K562 (cell line): ENCODE measurements around the gene THEM5. TPM values are rescaled to one million over a fixed set of nuclear protein-coding genes. Genes with fewer than 3 reads are reported as not detected.
A peak's percentile ranks its signal among the peaks of the same experiment; 100 is the strongest.

ENCODE experiments used
- ATAC-seq: fragments of 200-7000 bp; cut with Tn5 transposase; 3 replicates; pipeline ENCODE4 v1.9.1; 2020; ENCODE audit warnings: moderate library complexity
- BruUV-seq: library from RNA; stranded (reverse); fragments of 400-500 nt; replicated peaks from 2 replicates; lab custom pipeline; 2021; lab: Mats Ljungman, UMichigan
- CTCF ChIA-PET: fragments of 300-600 bp; formaldehyde crosslinking; extraction: SDS; loops from one replicate; lab custom pipeline; 2021; ENCODE audit warnings: low intra/inter-chr PET ratio; lab: Yijun Ruan, JAX
- POLR2A ChIA-PET: fragments of 300-600, 350-650 bp; sonication (Branson Sonifier 250); formaldehyde crosslinking; extraction: SDS; loops from one replicate; lab custom pipeline; 2021; ENCODE audit warnings: antibody characterized with exemption, inconsistent platforms; lab: Yijun Ruan, JAX
- DNase-seq, 4 experiments: peaks; one replicate each; pipeline versions ENCODE4 v3.0.0 to v3.0.0-alpha.2; 2011 to 2018; ENCODE audit warnings: low spot score in 3 of 4, mixed read lengths in 3 of 4; ENCODE audit errors: extremely low read depth in 1 of 4
- FAIRE-seq: peaks from 2 replicates; lab custom pipeline; 2011; peaks lifted over from hg19 to GRCh38; lab: Jason Lieb, UNC
- H2AFZ ChIP-seq: 2 replicates; pipeline ENCODE4 v1.6.0; 2011; ENCODE audit warnings: low read depth, low read length, control low read depth, inconsistent platforms
- H3K27ac ChIP-seq: fragments of 200-600 bp; 3 replicates; pipeline ENCODE4 v1.8.0; 2011; ENCODE audit warnings: low read depth, mild to moderate bottlenecking, control low read depth, inconsistent platforms, low read length, moderate library complexity, mixed read lengths; ENCODE audit errors: extremely low read depth
- H3K27me3 ChIP-seq, 2 experiments: fragments of 300-600 bp in 1 of 2; 2 replicates in 1 of 2; 3 replicates in 1 of 2; pipeline versions ENCODE4 v1.6.0 to v1.8.0; 2011; ENCODE audit warnings: inconsistent platforms in 2 of 2, low read length in 2 of 2, mild to moderate bottlenecking in 1 of 2, mixed read lengths in 1 of 2, moderate library complexity in 1 of 2; ENCODE audit not compliant: control insufficient read depth in 2 of 2, insufficient read depth in 2 of 2
- H3K36me3 ChIP-seq: fragments of 300-600 bp; 3 replicates; pipeline ENCODE4 v1.8.0; 2011; ENCODE audit warnings: mild to moderate bottlenecking, low read length, inconsistent platforms; ENCODE audit not compliant: control insufficient read depth, insufficient read depth
- H3K4me1 ChIP-seq, 2 experiments: fragments of 200-600 bp in 1 of 2; replicated peaks in 1 of 2; 2 replicates in 1 of 2; 3 replicates in 1 of 2; pipeline versions ENCODE4 v1.5.1 to v1.8.0; 2011; ENCODE audit warnings: inconsistent platforms in 2 of 2, low read length in 2 of 2, mild to moderate bottlenecking in 1 of 2, mixed read lengths in 1 of 2, moderate library complexity in 1 of 2; ENCODE audit not compliant: control insufficient read depth in 2 of 2, insufficient read depth in 2 of 2
- H3K4me2 ChIP-seq: 2 replicates; pipeline ENCODE4 v1.6.1; 2011; ENCODE audit warnings: low read length, control low read depth, inconsistent platforms, mixed read lengths; ENCODE audit not compliant: insufficient read depth
- H3K4me3 ChIP-seq: fragments of 200-600 bp; sonication (generic), shearing (Covaris generic); 2 replicates; pipeline ENCODE4 v1.5.1; 2016; ENCODE audit warnings: control low read depth, inconsistent platforms
- H3K79me2 ChIP-seq: fragments of 200-600 bp; 3 replicates; pipeline ENCODE4 v1.8.0; 2011; ENCODE audit warnings: low read length, inconsistent platforms; ENCODE audit not compliant: control insufficient read depth, insufficient read depth
- H3K9ac ChIP-seq, 2 experiments: 2 replicates each; pipeline versions ENCODE4 v1.6.0 to v1.6.1; 2011; ENCODE audit warnings: low read depth in 2 of 2, low read length in 2 of 2, control low read depth in 1 of 2, inconsistent platforms in 1 of 2, mild to moderate bottlenecking in 1 of 2, mixed read lengths in 1 of 2; ENCODE audit not compliant: insufficient read depth in 1 of 2
- H3K9me1 ChIP-seq: one replicate; pipeline ENCODE4 v1.6.0; 2011; ENCODE audit warnings: inconsistent platforms, mild to moderate bottlenecking, low read length, moderate library complexity; ENCODE audit not compliant: control insufficient read depth, insufficient read depth
- H3K9me3 ChIP-seq: replicated peaks from 2 replicates; pipeline ENCODE4 v1.5.1; 2011; ENCODE audit warnings: low read depth, low read length, inconsistent platforms; ENCODE audit not compliant: control insufficient read depth, insufficient read depth
- H4K20me1 ChIP-seq: replicated peaks from 2 replicates; pipeline ENCODE4 v1.6.1; 2011; ENCODE audit warnings: low read length, inconsistent platforms, mixed read lengths; ENCODE audit not compliant: control insufficient read depth, insufficient read depth
- CHD2 ChIP-seq: IDR thresholded peaks from 2 replicates; pipeline ENCODE4 v1.6.1; 2011; ENCODE audit warnings: low read depth, low read length
- CTCF ChIP-seq, 3 experiments: IDR thresholded peaks in 2 of 3; conservative IDR thresholded peaks in 1 of 3; 2 replicates each; pipeline ENCODE4 v1.5.1; 2011 to 2012; ENCODE audit warnings: low read length in 3 of 3, mild to moderate bottlenecking in 3 of 3, control low read depth in 2 of 3, improper control_type of control experiment in 1 of 3, inconsistent platforms in 1 of 3, low read depth in 1 of 3, mixed read lengths in 1 of 3, moderate library complexity in 1 of 3; ENCODE audit not compliant: insufficient read depth in 2 of 3
- NFIC ChIP-seq: fragments of 450-650 bp; IDR thresholded peaks from 2 replicates; pipeline ENCODE4 v1.6.1; 2017; ENCODE audit warnings: mild to moderate bottlenecking, inconsistent platforms
- RAD21 ChIP-seq, 2 experiments: fragments of 250-450 bp in 1 of 2; fragments of 450-650 bp in 1 of 2; sonication (Bioruptor Pico) in 1 of 2; formaldehyde crosslinking in 1 of 2; IDR thresholded peaks in 1 of 2; conservative IDR thresholded peaks in 1 of 2; 2 replicates each; pipeline versions ENCODE4 v1.4.0 to v1.8.0; 2020 to 2022; ENCODE audit warnings: mild to moderate bottlenecking in 2 of 2, moderate library complexity in 1 of 2
- REST ChIP-seq, 2 experiments: fragments of 450-650 bp; formaldehyde crosslinking in 1 of 2; IDR thresholded peaks; 2 replicates each; pipeline versions ENCODE4 v1.4.0 to v1.6.1; 2014 to 2020; ENCODE audit warnings: mild to moderate bottlenecking in 2 of 2, borderline replicate concordance in 1 of 2, low read depth in 1 of 2
- SMC3 ChIP-seq: conservative IDR thresholded peaks from 2 replicates; pipeline ENCODE4 v1.6.1; 2011; ENCODE audit warnings: low read depth, low read length, improper control_type of control experiment; ENCODE audit not compliant: insufficient read depth
- ZEB2 ChIP-seq: fragments of 450-650 bp; IDR thresholded peaks from 2 replicates; pipeline ENCODE4 v1.6.1; 2016
- WGBS: fragments of 100-300 bp; shearing (Covaris generic); methylation state at CpG from one replicate; pipeline ENCODE4 v1.1.6; 2016; ENCODE audit warnings: low coverage, mixed read lengths; ENCODE audit not compliant: insufficient coverage; ENCODE audit errors: missing lambda C conversion rate; 5-methylcytosine and 5-hydroxymethylcytosine counted together
- in situ Hi-C: fragments of 300-500 bp; cut with MboI; formaldehyde crosslinking; loops from 4 replicates; pipeline ENCODE4 v1.15.0; 2018; ENCODE audit warnings: inconsistent platforms, mixed read lengths
- intact Hi-C: fragments of 100-400 bp; cut with micrococcal nuclease; formaldehyde crosslinking; loops from 2 replicates; pipeline ENCODE4 v1.14.2; 2022
- polyA plus RNA-seq, 8 experiments: library from polyadenylated mRNA; depleted of rRNA in 4 of 8; stranded (reverse) in 5 of 8; unstranded in 3 of 8; fragments of >200 nt; fragmentation: Nextera tagmentation in 2 of 8; fragmentation: Illumina TruSeq in 1 of 8; extraction: Ambion mirVana in 2 of 8; extraction: Trizol in 1 of 8; gene quantifications; 2 replicates each; pipeline versions ENCODE4 v1.2.1 to v1.2.3, GENCODE V29; 2011 to 2014; ENCODE audit warnings: inconsistent platforms in 1 of 8, missing spikeins in 1 of 8
- total RNA-seq, 7 experiments: library from RNA; depleted of rRNA in 6 of 7; stranded (reverse); fragments of >200 nt in 6 of 7; fragmentation: Illumina TruSeq in 2 of 7; extraction: Trizol in 2 of 7; gene quantifications; 2 replicates each; pipeline versions ENCODE4 v1.2.1 to v1.2.3, GENCODE V29; 2011 to 2021; ENCODE audit warnings: low replicate concordance in 1 of 7

The THEM5 gene
- total and polyA plus RNA-seq, 9 of the 15 experiments (the other 6 are each of a cell fraction or from before 2014, with no cell fraction given), result not detected

- TF ChIP-seq ZEB2 (no peak), RAD21 (CRISPR knock-in tag; conservative IDR thresholded peaks at IDR 0.05 in 1 of 2, IDR thresholded peaks at IDR 0.05 in 1 of 2) (peak; percentile 56 to 64), CTCF (IDR thresholded peaks at IDR 0.05 in 2 of 3, conservative IDR thresholded peaks at IDR 0.05 in 1 of 3; ENCODE audit: insufficient read depth in 2 of 3, low read depth in 1 of 3, low read length in 3 of 3) (peak in 2 of 3 experiments; percentile 25 to 57; a peak in 2 of 6 replicates), CHD2 (no peak), REST (IDR thresholded peaks at IDR 0.05; ENCODE audit: borderline replicate concordance) (peak; percentile 42; the same call in 1 of the 2 replicates), REST (CRISPR knock-in tag; IDR thresholded peaks at IDR 0.05; ENCODE audit: low read depth) (no peak), SMC3 (0 out of 2 replicates have a peak, but pooled peaks have one; percentile 8), NFIC (no peak)
- H3K9ac ChIP-seq, result no peak overlapping the region
- H3K4me2 ChIP-seq, result no peak overlapping the region
- 88% methylated on average over 2 of the region's 2 CpGs for WGBS
- DNase-seq, result no peak
- H3K4me1 ChIP-seq, result peaks cover 0 to 10% of the 10 kb centered on the region in 2 experiments; a peak in 2 of 5 replicates
- no peaks in the 10 kb centered on the region for H4K20me1 ChIP-seq
- no peak overlapping the region for H3K27ac ChIP-seq
- no peaks in the 10 kb centered on the region for H3K27me3 ChIP-seq
- ATAC-seq, result no peak; the same call in 2 of the 3 replicates
- BruUV-seq, result no TSS peak
- H2AFZ ChIP-seq, result no peak overlapping the region
- ChIA-PET CTCF (interaction anchor here (0.6 to 3.0 kb wide), 9 partner anchors 45 to 298 kb away, joined by 3 to 46 read pairs (median 4); partner anchors contain the start of gene S100A10), POLR2A (interaction anchor here (0.6 kb wide), 1 partner anchor 148 kb away, joined by 3 read pairs; the partner anchor contains the start of gene S100A11)
- no peaks in the 10 kb centered on the region for H3K9me3 ChIP-seq
- in situ Hi-C loops, result no loop called here
- H3K79me2 ChIP-seq, result no peaks in the 10 kb centered on the region
- peaks cover 72% of the 10 kb centered on the region for H3K36me3 ChIP-seq
- intact Hi-C loops, result loop anchor here (1.0 kb wide), 1 partner anchor 112 kb away; no protein-coding TSS in a partner anchor
- H3K4me3 ChIP-seq, result no peak overlapping the region
- no peaks in the 10 kb centered on the region for H3K9me1 ChIP-seq
- no peak for FAIRE-seq
These were observed 35.6 kb upstream of the THEM5 start for GRCh38 chr1:151888972-151889570.
